A549 (cell line): ENCODE measurements around the gene SERTAD4.

Source experiments
- CEBPB ChIP-seq, 2 experiments: fragments of >200 bp in 1 of 2; sonication (Bioruptor Twin) in 1 of 2; formaldehyde crosslinking in 1 of 2; IDR thresholded peaks; 2 replicates each; pipeline ENCODE4 v1.6.1; 2012 to 2016
- EP300 ChIP-seq, 2 experiments: fragments of >200 bp; sonication (Bioruptor Twin); formaldehyde crosslinking; IDR thresholded peaks; 2 replicates in 1 of 2; 3 replicates in 1 of 2; pipeline ENCODE4 v1.6.1; 2016 to 2017
- HOXB13 ChIP-seq: fragments of 250-450 bp; sonication (Bioruptor Pico); IDR thresholded peaks from 2 replicates; pipeline ENCODE4 v1.5.0; 2020; ENCODE audit warnings: low read depth, mild to moderate bottlenecking, moderate library complexity
- KDM1A ChIP-seq: fragments of 200-600 bp; sonication (generic); IDR thresholded peaks from 2 replicates; pipeline ENCODE4 v1.6.1; 2016; ENCODE audit warnings: low read depth, mild to moderate bottlenecking
- KDM5A ChIP-seq: fragments of 200-600 bp; sonication (generic); IDR thresholded peaks from 2 replicates; pipeline ENCODE4 v1.6.1; 2016; ENCODE audit warnings: antibody characterized with exemption, mild to moderate bottlenecking
- NR3C1 ChIP-seq: fragments of >200 bp; sonication (Bioruptor Twin); formaldehyde crosslinking; IDR thresholded peaks from 3 replicates; pipeline ENCODE4 v1.6.1; 2017
- POLR2A ChIP-seq: IDR thresholded peaks from 2 replicates; pipeline ENCODE4 v1.6.1; 2012; ENCODE audit warnings: mild to moderate bottlenecking, low read length
- RCOR1 ChIP-seq: fragments of 150-350 bp; IDR thresholded peaks from 2 replicates; pipeline ENCODE4 v1.6.1; 2014; ENCODE audit warnings: antibody characterized with exemption, low read length, low read depth
- TF ChIP-seq, protein P1 (sequence below): IDR thresholded peaks from 2 replicates; pipeline ENCODE4 v1.6.1; 2012
- TF ChIP-seq, protein P2 (sequence below): fragments of >200 bp; sonication (Bioruptor Twin); formaldehyde crosslinking; IDR thresholded peaks from 3 replicates; pipeline ENCODE4 v1.5.1; 2016
- TF ChIP-seq, protein P3 (sequence below): fragments of 250-450 bp; sonication (Bioruptor Pico); IDR thresholded peaks from 2 replicates; pipeline ENCODE4 v1.5.0; 2021; ENCODE audit warnings: mild to moderate bottlenecking, moderate library complexity, borderline replicate concordance

DNA sequence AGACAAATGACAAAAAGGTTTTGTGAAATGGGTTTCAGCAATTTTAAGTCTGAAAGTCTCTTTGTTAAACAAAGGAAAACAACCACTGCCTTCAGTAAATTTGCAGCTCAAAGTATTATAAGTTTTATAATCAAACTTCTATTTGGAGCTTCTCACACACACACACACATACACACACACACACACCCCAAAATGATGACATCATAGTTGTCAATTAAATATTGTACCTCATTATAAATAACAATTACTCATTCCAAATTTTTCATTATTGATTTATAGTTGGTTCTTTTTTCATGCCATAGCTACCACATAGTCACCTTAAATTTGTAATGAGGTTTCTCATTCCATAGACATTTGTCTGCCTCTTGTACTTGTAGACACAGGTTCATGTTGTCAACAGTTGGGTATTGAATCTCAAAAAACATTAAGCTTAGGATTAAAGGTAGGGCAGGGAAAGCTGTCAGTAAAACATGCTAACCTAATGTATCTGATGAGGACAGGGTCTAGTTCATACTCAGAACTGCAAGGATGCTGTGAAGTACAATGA lies 2.4 kb upstream of the SERTAD4 start:
- TF ChIP-seq KDM5A: no peak
- TF ChIP-seq, protein P1, sequence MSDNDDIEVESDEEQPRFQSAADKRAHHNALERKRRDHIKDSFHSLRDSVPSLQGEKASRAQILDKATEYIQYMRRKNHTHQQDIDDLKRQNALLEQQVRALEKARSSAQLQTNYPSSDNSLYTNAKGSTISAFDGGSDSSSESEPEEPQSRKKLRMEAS: no peak
- no peak for TF ChIP-seq EP300 (IDR thresholded peaks at IDR 0.05)
- TF ChIP-seq, protein P2, sequence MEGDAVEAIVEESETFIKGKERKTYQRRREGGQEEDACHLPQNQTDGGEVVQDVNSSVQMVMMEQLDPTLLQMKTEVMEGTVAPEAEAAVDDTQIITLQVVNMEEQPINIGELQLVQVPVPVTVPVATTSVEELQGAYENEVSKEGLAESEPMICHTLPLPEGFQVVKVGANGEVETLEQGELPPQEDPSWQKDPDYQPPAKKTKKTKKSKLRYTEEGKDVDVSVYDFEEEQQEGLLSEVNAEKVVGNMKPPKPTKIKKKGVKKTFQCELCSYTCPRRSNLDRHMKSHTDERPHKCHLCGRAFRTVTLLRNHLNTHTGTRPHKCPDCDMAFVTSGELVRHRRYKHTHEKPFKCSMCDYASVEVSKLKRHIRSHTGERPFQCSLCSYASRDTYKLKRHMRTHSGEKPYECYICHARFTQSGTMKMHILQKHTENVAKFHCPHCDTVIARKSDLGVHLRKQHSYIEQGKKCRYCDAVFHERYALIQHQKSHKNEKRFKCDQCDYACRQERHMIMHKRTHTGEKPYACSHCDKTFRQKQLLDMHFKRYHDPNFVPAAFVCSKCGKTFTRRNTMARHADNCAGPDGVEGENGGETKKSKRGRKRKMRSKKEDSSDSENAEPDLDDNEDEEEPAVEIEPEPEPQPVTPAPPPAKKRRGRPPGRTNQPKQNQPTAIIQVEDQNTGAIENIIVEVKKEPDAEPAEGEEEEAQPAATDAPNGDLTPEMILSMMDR: no peak
- no peak for TF ChIP-seq HOXB13 (CRISPR knock-in tag)
- no peak for TF ChIP-seq POLR2A
- no peak for TF ChIP-seq CEBPB (IDR thresholded peaks at IDR 0.05)
- no peak for TF ChIP-seq KDM1A
- TF ChIP-seq, protein P3, sequence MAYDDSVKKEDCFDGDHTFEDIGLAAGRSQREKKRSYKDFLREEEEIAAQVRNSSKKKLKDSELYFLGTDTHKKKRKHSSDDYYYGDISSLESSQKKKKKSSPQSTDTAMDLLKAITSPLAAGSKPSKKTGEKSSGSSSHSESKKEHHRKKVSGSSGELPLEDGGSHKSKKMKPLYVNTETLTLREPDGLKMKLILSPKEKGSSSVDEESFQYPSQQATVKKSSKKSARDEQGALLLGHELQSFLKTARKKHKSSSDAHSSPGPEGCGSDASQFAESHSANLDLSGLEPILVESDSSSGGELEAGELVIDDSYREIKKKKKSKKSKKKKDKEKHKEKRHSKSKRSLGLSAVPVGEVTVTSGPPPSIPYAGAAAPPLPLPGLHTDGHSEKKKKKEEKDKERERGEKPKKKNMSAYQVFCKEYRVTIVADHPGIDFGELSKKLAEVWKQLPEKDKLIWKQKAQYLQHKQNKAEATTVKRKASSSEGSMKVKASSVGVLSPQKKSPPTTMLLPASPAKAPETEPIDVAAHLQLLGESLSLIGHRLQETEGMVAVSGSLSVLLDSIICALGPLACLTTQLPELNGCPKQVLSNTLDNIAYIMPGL: no peak
- TF ChIP-seq NR3C1: no peak
- TF ChIP-seq RCOR1: no peak
